HEK293 (cell line): ENCODE data around the gene ITGB1.

Source experiments
- CTCF ChIP-seq: fragments of 450-650 bp; formaldehyde crosslinking; IDR thresholded peaks from 2 replicates; pipeline ENCODE4 v1.5.1; 2016; ENCODE audit warnings: missing biosample characterization, missing genetic modification characterization
- PATZ1 ChIP-seq: fragments of 450-650 bp; formaldehyde crosslinking; IDR thresholded peaks from 2 replicates; pipeline ENCODE4 v1.5.1; 2016; ENCODE audit warnings: missing biosample characterization, missing genetic modification characterization
- PBX3 ChIP-seq: sonication (generic); formaldehyde crosslinking; IDR thresholded peaks from 2 replicates; pipeline ENCODE4 v1.8.1; 2022; ENCODE audit warnings: mild to moderate bottlenecking, moderate library complexity, missing genetic modification reagents
- PRDM6 ChIP-seq: fragments of 450-650 bp; formaldehyde crosslinking; IDR thresholded peaks from 2 replicates; pipeline ENCODE4 v1.5.1; 2017; ENCODE audit warnings: missing biosample characterization, missing genetic modification characterization
- REST ChIP-seq: fragments of 450-650 bp; formaldehyde crosslinking; IDR thresholded peaks from 2 replicates; pipeline ENCODE4 v1.5.1; 2016; ENCODE audit warnings: missing biosample characterization, missing genetic modification characterization
- YY1 ChIP-seq: fragments of 450-650 bp; formaldehyde crosslinking; IDR thresholded peaks from 2 replicates; pipeline ENCODE4 v1.5.1; 2018; ENCODE audit warnings: missing biosample characterization, missing genetic modification characterization
- ZNF114 ChIP-seq: fragments of 450-650 bp; formaldehyde crosslinking; IDR thresholded peaks from 2 replicates; pipeline ENCODE4 v1.5.0; 2017; ENCODE audit warnings: missing biosample characterization, missing genetic modification characterization
- ZNF174 ChIP-seq: fragments of 450-650 bp; formaldehyde crosslinking; IDR thresholded peaks from 2 replicates; pipeline ENCODE4 v1.5.0; 2017; ENCODE audit warnings: missing biosample characterization, mild to moderate bottlenecking, missing genetic modification characterization
- ZNF274 ChIP-seq, 2 experiments: fragments of 200-500 bp in 1 of 2; fragments of 450-650 bp in 1 of 2; sonication (Bioruptor generic) in 1 of 2; formaldehyde crosslinking in 1 of 2; IDR thresholded peaks; 2 replicates each; pipeline versions ENCODE4 v1.5.1 to v1.6.1; 2014 to 2016; ENCODE audit warnings: borderline replicate concordance in 1 of 2, inconsistent platforms in 1 of 2, low read length in 1 of 2, missing biosample characterization in 1 of 2, missing genetic modification characterization in 1 of 2
- ZNF645 ChIP-seq: fragments of 450-650 bp; formaldehyde crosslinking; IDR thresholded peaks from 2 replicates; pipeline ENCODE4; 2016; ENCODE audit warnings: missing biosample characterization, missing genetic modification characterization
- ZNF76 ChIP-seq: fragments of 450-650 bp; formaldehyde crosslinking; IDR thresholded peaks from 2 replicates; pipeline ENCODE4; 2016; ENCODE audit warnings: low read depth, missing biosample characterization, missing genetic modification characterization, borderline replicate concordance

GRCh38 chr10:32979041-32979440, 21.0 kb upstream of the ITGB1 start:
- TF ChIP-seq ZNF274 (IDR thresholded peaks at IDR 0.05; ENCODE audit: low read length) (no peak), ZNF274 (tag by site-specific recombination; IDR thresholded peaks at IDR 0.05; ENCODE audit: borderline replicate concordance) (no peak), PATZ1 (tag by site-specific recombination) (no peak), CTCF (tag by site-specific recombination) (no peak), ZNF114 (no peak), ZNF76 (tag by site-specific recombination) (no peak), YY1 (tag by site-specific recombination) (no peak), ZNF174 (no peak), ZNF645 (no peak), PRDM6 (no peak), REST (tag by site-specific recombination) (no peak), PBX3 (CRISPR knock-in tag) (no peak)
